ENCODE data around the gene PSMC4. TPM values are rescaled to one million over a fixed set of nuclear protein-coding genes. Genes with fewer than 3 reads are reported as not detected.

Gene PSMC4
- total RNA-seq, 1 experiment from 2014 or later, result 258 TPM

DNA sequence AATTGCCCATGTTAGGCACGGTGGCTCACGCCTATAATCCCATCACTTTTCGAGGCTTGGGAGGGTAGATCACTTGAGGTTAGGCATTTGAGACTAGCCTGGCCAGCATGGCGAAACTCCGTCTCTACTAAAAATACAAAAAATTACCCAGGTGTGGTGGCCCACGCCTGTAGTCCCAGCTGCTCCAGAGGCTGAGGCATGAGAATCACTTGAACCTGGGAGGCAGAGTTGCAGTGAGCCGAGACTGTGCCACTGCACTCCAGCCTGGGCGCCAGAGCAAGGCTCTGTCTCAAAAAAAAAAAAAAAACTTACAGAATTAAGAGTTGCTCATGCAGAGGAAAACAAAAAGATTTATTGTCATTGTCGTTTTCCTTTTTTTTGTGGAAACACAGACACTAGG lies 3.4 kb upstream of the PSMC4 start:
- Histone ChIP-seq H3K27me3 (ENCODE audit: low read length) (no peaks in the 10 kb centered on the region), H2AFZ (ENCODE audit: low read length) (no peak overlapping the region), H3K79me2 (ENCODE audit: low read length) (peaks cover 28% of the 10 kb centered on the region), H4K20me1 (ENCODE audit: low read length) (no peaks in the 10 kb centered on the region), H3K27ac (ENCODE audit: low read length) (no peak overlapping the region), H3K9ac (ENCODE audit: low read length) (no peak overlapping the region), H3K36me3 (ENCODE audit: low read depth, low read length) (peaks cover 2% of the 10 kb centered on the region; the same call in 1 of the 2 replicates), H3K4me3 (ENCODE audit: low read length) (no peak overlapping the region), H3K4me2 (ENCODE audit: low read length) (no peak overlapping the region), H3K9me2 (replicated peaks; ENCODE audit: low read length) (no peaks in the 10 kb centered on the region), H3K9me3 (ENCODE audit: low read length) (no peaks in the 10 kb centered on the region), H3F3A (ENCODE audit: low read length, unreplicated experiment) (no peaks in the 10 kb centered on the region), H3K4me1 (ENCODE audit: insufficient read depth, low read length) (peaks cover 9% of the 10 kb centered on the region; the same call in 1 of the 2 replicates)
- DNase-seq (no peak), ATAC-seq (no peak)
- intact Hi-C loops (cut with micrococcal nuclease), result no loop called here
- BruUV-seq (replicated peaks), result no TSS peak
- ChIA-PET POLR2A (ENCODE audit: unreplicated experiment) (no interaction called here), CTCF (no interaction called here)
- no peak for TF ChIP-seq EZH2 (IDR thresholded peaks at IDR 0.05; ENCODE audit: low read length, unreplicated experiment)
- no peak for TF ChIP-seq EZH2phosphoT487 (IDR thresholded peaks at IDR 0.05; ENCODE audit: borderline replicate concordance, low read length)
- TF ChIP-seq, protein P1, sequence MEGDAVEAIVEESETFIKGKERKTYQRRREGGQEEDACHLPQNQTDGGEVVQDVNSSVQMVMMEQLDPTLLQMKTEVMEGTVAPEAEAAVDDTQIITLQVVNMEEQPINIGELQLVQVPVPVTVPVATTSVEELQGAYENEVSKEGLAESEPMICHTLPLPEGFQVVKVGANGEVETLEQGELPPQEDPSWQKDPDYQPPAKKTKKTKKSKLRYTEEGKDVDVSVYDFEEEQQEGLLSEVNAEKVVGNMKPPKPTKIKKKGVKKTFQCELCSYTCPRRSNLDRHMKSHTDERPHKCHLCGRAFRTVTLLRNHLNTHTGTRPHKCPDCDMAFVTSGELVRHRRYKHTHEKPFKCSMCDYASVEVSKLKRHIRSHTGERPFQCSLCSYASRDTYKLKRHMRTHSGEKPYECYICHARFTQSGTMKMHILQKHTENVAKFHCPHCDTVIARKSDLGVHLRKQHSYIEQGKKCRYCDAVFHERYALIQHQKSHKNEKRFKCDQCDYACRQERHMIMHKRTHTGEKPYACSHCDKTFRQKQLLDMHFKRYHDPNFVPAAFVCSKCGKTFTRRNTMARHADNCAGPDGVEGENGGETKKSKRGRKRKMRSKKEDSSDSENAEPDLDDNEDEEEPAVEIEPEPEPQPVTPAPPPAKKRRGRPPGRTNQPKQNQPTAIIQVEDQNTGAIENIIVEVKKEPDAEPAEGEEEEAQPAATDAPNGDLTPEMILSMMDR (conservative IDR thresholded peaks at IDR 0.05; ENCODE audit: low read depth, low read length), result no peak

DNA sequence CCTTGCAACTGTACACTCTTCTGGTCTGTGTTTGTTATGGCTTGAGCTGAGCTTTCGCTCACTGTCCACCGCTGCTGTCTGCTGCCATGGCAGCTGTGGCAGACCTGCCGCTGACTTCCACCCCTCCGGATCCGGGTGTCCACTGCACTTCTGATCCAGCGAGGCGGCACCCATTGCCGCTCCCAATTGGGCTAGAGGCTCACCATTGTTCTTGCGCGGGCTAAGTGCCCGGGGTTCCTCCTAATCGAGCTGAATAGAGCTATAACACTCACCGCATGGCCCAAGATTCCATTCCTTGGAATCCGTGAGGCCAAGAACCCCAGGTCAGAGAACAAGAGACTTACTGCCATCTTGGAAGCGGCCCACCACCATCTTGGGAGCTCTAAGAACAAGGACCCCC lies 2.2 kb upstream of the PSMC4 start:
- H3K4me3 ChIP-seq (ENCODE audit: low read length), result no peak overlapping the region
- intact Hi-C loops (cut with micrococcal nuclease), result no loop called here
- BruUV-seq (replicated peaks), result no TSS peak
- H3K9me2 ChIP-seq (replicated peaks; ENCODE audit: low read length), result no peaks in the 10 kb centered on the region
- no peaks in the 10 kb centered on the region for H4K20me1 ChIP-seq (ENCODE audit: low read length)
- no peak overlapping the region for H3K9ac ChIP-seq (ENCODE audit: low read length)
- peaks cover 40% of the 10 kb centered on the region for H3K79me2 ChIP-seq (ENCODE audit: low read length)
- no peak overlapping the region for H3K4me2 ChIP-seq (ENCODE audit: low read length)
- ChIA-PET POLR2A (ENCODE audit: unreplicated experiment) (no interaction called here), CTCF (no interaction called here)
- TF ChIP-seq EZH2 (IDR thresholded peaks at IDR 0.05; ENCODE audit: low read length, unreplicated experiment), result no peak
- TF ChIP-seq, protein P1 (conservative IDR thresholded peaks at IDR 0.05; ENCODE audit: low read depth, low read length), result no peak
- no peak for TF ChIP-seq EZH2phosphoT487 (IDR thresholded peaks at IDR 0.05; ENCODE audit: borderline replicate concordance, low read length)
- ATAC-seq (no peak), DNase-seq (no peak)
- no peaks in the 10 kb centered on the region for H3K27me3 ChIP-seq (ENCODE audit: low read length)
- peaks cover 9% of the 10 kb centered on the region; the same call in 1 of the 2 replicates for H3K4me1 ChIP-seq (ENCODE audit: insufficient read depth, low read length)
- no peak overlapping the region for H2AFZ ChIP-seq (ENCODE audit: low read length)
- no peaks in the 10 kb centered on the region for H3F3A ChIP-seq (ENCODE audit: low read length, unreplicated experiment)
- no peaks in the 10 kb centered on the region for H3K9me3 ChIP-seq (ENCODE audit: low read length)
- H3K36me3 ChIP-seq (ENCODE audit: low read depth, low read length), result peaks cover 12% of the 10 kb centered on the region
- H3K27ac ChIP-seq (ENCODE audit: low read length), result no peak overlapping the region

DNA sequence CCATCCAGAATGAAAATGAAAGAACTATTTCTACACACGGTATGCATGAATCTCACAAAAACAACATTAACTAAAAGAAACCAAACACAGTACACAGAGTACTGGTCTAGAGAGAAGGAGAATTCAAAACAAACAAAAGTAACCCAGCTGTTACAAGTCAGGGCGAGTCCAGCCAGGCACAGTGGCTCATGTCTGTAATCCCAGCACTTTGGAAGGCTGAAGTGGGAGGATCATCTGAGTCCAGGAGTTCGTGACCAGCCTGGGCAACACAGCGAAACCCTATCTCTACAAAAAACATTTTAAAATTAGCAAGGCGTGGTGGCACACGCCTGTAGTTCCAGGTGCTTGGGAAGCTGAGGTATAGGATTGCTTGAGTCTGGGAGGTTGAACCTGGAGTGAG lies 1.7 kb upstream of the PSMC4 start:
- Histone ChIP-seq H2AFZ (ENCODE audit: low read length) (no peak overlapping the region), H3K36me3 (ENCODE audit: low read depth, low read length) (peaks cover 17% of the 10 kb centered on the region), H3K27ac (ENCODE audit: low read length) (no peak overlapping the region), H3K79me2 (ENCODE audit: low read length) (peaks cover 40% of the 10 kb centered on the region), H3K9ac (ENCODE audit: low read length) (no peak overlapping the region), H4K20me1 (ENCODE audit: low read length) (no peaks in the 10 kb centered on the region), H3K9me2 (replicated peaks; ENCODE audit: low read length) (no peaks in the 10 kb centered on the region), H3K4me2 (ENCODE audit: low read length) (no peak overlapping the region), H3K27me3 (ENCODE audit: low read length) (no peaks in the 10 kb centered on the region), H3K9me3 (ENCODE audit: low read length) (no peaks in the 10 kb centered on the region), H3K4me1 (ENCODE audit: insufficient read depth, low read length) (peaks cover 9% of the 10 kb centered on the region; the same call in 1 of the 2 replicates), H3F3A (ENCODE audit: low read length, unreplicated experiment) (no peaks in the 10 kb centered on the region), H3K4me3 (ENCODE audit: low read length) (no peak overlapping the region)
- CTCF ChIA-PET, result interaction anchor here (0.5 kb wide), 1 partner anchor 172 kb away, joined by 4 read pairs; no protein-coding TSS in a partner anchor
- no TSS peak for BruUV-seq (replicated peaks)
- POLR2A ChIA-PET (ENCODE audit: unreplicated experiment), result no interaction called here
- DNase-seq (no peak), ATAC-seq (no peak)
- TF ChIP-seq EZH2phosphoT487 (IDR thresholded peaks at IDR 0.05; ENCODE audit: borderline replicate concordance, low read length), result no peak
- no peak for TF ChIP-seq EZH2 (IDR thresholded peaks at IDR 0.05; ENCODE audit: low read length, unreplicated experiment)
- TF ChIP-seq, protein P1 (conservative IDR thresholded peaks at IDR 0.05; ENCODE audit: low read depth, low read length), result no peak
- intact Hi-C loops (cut with micrococcal nuclease), result no loop called here

All from PC-3 (cell line).